Lower lobe of right lung (tissue), 2 donors: ENCODE data around the gene CDS1. TPM values are rescaled to one million over a fixed set of nuclear protein-coding genes. Genes with fewer than 3 reads are reported as not detected.

Experiments
- ATAC-seq, 2 donors: fragments of 200-7000 bp; cut with Tn5 transposase; one replicate each; pipeline ENCODE4 v1.9.1; 2020 to 2022; ENCODE audit warnings: mild to moderate bottlenecking in 2 of 2, moderate library complexity in 2 of 2
- DNase-seq: peaks from one replicate; pipeline ENCODE4 v3.0.0-alpha.2; 2020
- H3K27ac ChIP-seq: fragments of 200-600 bp; one replicate; pipeline ENCODE4 v1.8.0; 2022
- H3K27me3 ChIP-seq: fragments of 200-600 bp; one replicate; pipeline ENCODE4 v1.8.0; 2022; ENCODE audit warnings: low read depth
- H3K36me3 ChIP-seq: fragments of 200-600 bp; one replicate; pipeline ENCODE4 v1.8.0; 2022; ENCODE audit warnings: mild to moderate bottlenecking
- H3K4me1 ChIP-seq: fragments of 200-600 bp; one replicate; pipeline ENCODE4 v1.8.0; 2022
- H3K4me3 ChIP-seq: fragments of 200-600 bp; one replicate; pipeline ENCODE4 v1.8.0; 2022; ENCODE audit warnings: mild to moderate bottlenecking
- H3K9me3 ChIP-seq: fragments of 200-600 bp; one replicate; pipeline ENCODE4 v1.8.0; 2022
- intact Hi-C: fragments of 100-400 bp; cut with DNase I; formaldehyde crosslinking; loops from one replicate; pipeline ENCODE4 v1.11.0; 2022
- total RNA-seq: library from RNA; stranded (reverse); fragmentation: NEBNext Ultra II Directional; extraction: Animal tissue kit (Norgen Biotek cat#: 25700); gene quantifications from one replicate; pipeline ENCODE4 v1.2.1, GENCODE V29; 2021
- TF ChIP-seq, protein P1 (sequence below): fragments of 200-600 bp; IDR thresholded peaks from one replicate; pipeline ENCODE4 v1.8.0; 2022; ENCODE audit warnings: antibody characterized with exemption, mild to moderate bottlenecking
- donor health status: DM: no; HTN: yes; CAD: no; lungs with severe emphysema.

The CDS1 gene
- total RNA-seq, 1 donor from 2014 or later, result 24.4 TPM

DNA sequence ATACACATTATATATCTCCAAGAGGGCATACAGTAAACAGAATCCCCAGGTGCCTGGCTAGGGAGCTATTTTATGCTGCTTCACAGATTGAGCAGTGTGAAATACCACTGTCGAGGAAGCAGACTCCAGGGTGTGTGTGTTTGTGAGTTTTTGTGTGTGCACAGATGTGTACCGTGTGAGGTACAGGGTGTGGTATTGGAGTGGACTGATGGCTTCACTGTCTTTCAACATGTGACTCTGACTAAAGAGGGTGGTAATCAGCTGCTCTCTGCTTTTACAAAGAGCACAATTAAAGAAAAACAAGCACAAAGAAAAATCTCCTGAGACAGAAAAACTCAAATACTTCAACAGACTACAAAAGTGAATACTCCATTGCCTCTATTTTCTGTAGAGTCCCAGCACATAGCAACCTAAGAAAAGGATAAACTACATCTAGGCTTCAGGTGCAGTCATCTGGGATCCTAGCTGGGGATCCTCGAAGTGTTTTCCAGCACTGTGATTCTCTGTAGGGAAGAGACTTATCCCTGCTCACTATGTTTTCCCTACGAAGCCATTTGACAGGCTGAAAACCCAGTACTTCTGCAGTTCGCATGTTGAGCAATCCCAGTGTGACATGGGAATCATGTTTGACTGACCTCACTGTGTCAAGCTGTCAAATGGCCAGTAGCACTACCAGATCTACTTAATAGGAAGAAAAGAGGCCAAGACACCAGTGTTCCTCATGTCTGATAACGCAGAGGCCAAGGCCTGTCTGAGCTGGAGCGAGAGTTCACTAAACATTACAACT is 100.3 kb downstream of the CDS1 start:
- peaks cover 27% of the 10 kb centered on the region for H3K4me1 ChIP-seq
- H3K36me3 ChIP-seq, result peaks cover 85% of the 10 kb centered on the region
- TF ChIP-seq, protein P1, sequence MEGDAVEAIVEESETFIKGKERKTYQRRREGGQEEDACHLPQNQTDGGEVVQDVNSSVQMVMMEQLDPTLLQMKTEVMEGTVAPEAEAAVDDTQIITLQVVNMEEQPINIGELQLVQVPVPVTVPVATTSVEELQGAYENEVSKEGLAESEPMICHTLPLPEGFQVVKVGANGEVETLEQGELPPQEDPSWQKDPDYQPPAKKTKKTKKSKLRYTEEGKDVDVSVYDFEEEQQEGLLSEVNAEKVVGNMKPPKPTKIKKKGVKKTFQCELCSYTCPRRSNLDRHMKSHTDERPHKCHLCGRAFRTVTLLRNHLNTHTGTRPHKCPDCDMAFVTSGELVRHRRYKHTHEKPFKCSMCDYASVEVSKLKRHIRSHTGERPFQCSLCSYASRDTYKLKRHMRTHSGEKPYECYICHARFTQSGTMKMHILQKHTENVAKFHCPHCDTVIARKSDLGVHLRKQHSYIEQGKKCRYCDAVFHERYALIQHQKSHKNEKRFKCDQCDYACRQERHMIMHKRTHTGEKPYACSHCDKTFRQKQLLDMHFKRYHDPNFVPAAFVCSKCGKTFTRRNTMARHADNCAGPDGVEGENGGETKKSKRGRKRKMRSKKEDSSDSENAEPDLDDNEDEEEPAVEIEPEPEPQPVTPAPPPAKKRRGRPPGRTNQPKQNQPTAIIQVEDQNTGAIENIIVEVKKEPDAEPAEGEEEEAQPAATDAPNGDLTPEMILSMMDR, result no peak
- no peak overlapping the region for H3K4me3 ChIP-seq
- no peaks in the 10 kb centered on the region for H3K27me3 ChIP-seq
- intact Hi-C loops, result no loop called here
- H3K27ac ChIP-seq, result peak overlapping the region; percentile 53
- no peak for DNase-seq
- H3K9me3 ChIP-seq, result no peaks in the 10 kb centered on the region
- ATAC-seq, result peak; percentile 47 to 53

DNA sequence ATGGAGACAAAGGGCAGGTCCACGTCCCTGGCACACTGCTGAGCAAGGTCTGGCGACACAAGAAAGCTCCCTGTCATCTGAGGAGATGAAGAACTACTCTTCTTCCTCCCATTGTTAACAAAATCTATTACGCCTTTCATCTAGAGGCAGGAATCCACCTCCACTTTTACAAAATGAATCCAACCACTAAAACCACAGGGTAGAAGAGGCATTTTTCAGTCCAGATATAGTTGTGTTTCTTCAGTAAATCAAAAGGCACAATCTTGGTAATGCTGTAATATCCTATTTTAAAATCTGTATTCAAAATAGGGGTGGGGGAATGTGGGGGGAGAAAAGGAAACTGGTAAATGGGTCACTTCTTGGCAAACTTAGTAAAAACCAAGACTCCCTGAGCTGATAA is 101.4 kb downstream of the CDS1 start:
- TF ChIP-seq, protein P1, result no peak
- no peak overlapping the region for H3K27ac ChIP-seq
- intact Hi-C loops, result no loop called here
- no peaks in the 10 kb centered on the region for H3K27me3 ChIP-seq
- peaks cover 85% of the 10 kb centered on the region for H3K36me3 ChIP-seq
- DNase-seq (no peak), ATAC-seq (no peak)
- no peaks in the 10 kb centered on the region for H3K9me3 ChIP-seq
- no peak overlapping the region for H3K4me3 ChIP-seq
- peaks cover 27% of the 10 kb centered on the region for H3K4me1 ChIP-seq

DNA sequence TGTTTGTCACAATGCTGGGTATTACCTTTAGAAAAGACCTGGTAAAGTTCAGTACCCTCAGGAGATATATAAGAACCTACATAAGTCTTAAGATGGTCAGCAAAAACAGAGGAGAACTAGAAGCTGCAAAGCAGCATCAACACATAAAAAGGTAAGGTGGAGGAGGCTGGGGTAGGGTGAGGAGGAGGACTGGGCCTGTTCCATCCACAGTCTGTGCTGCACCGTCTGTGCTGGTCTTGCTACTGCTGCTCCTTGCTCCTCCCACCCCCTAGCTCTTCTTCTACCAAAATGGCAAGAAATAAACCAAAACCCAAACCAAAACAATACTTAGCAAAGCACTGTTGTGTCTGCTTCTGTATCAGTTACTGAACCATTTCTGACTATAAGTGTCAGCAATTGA is 102.2 kb downstream of the CDS1 start:
- Histone ChIP-seq H3K27me3 (no peaks in the 10 kb centered on the region), H3K9me3 (no peaks in the 10 kb centered on the region), H3K4me1 (peaks cover 27% of the 10 kb centered on the region), H3K4me3 (no peak overlapping the region), H3K27ac (no peak overlapping the region), H3K36me3 (peaks cover 86% of the 10 kb centered on the region)
- intact Hi-C loops, result no loop called here
- no peak for DNase-seq
- no peak for ATAC-seq
- TF ChIP-seq, protein P1, result no peak

DNA sequence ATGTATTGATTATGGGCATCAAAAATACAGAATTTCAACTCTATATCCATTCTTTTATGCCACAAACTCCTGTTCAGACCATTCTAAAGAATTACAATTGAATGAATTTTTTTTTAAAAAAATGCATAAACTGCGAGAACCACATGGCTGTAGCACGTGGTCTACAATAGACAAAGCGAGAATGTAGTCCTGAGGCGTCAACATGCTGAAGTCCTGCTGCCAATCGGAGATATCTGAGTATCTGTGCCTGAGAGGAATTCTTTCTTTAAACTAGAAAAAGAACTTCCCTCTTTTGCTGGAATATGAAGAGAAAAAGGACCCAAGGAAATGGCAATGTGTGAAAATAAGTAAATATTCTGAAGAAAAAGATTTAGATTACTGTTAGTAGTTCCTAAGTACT is 105.7 kb downstream of the CDS1 start:
- ATAC-seq (no peak), DNase-seq (no peak)
- TF ChIP-seq, protein P1, result no peak
- intact Hi-C loops, result no loop called here
- Histone ChIP-seq H3K27me3 (no peaks in the 10 kb centered on the region), H3K9me3 (no peaks in the 10 kb centered on the region), H3K27ac (no peak overlapping the region), H3K4me1 (peaks cover 10% of the 10 kb centered on the region), H3K4me3 (no peak overlapping the region), H3K36me3 (peaks cover 86% of the 10 kb centered on the region)

DNA sequence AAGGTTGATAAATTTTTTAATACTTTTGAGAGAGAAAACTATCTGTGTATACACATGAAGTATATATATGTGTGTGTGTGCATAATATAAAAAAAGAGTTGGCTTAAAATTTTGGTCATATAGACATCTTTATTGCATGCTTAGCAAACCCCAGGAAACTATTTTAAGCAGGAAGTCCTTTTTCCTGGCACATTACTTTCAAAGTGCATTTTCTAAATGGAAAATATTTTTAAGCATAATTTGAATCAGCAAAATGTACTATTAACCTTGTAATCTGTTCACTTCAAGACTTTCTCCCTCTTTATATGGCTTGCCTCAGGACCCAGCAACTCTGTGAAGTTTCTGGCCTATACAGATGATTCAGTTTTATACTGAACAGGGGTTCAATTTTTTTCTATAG is 106.3 kb downstream of the CDS1 start:
- H3K4me1 ChIP-seq, result peaks cover 10% of the 10 kb centered on the region
- no peaks in the 10 kb centered on the region for H3K9me3 ChIP-seq
- intact Hi-C loops, result no loop called here
- no peaks in the 10 kb centered on the region for H3K27me3 ChIP-seq
- TF ChIP-seq, protein P1, result no peak
- no peak overlapping the region for H3K27ac ChIP-seq
- DNase-seq, result no peak
- no peak overlapping the region for H3K4me3 ChIP-seq
- no peak for ATAC-seq
- peaks cover 86% of the 10 kb centered on the region for H3K36me3 ChIP-seq
